ENCODE data around the gene FSIP1. TPM values are rescaled to one million over a fixed set of nuclear protein-coding genes. Genes with fewer than 3 reads are reported as not detected.

The FSIP1 gene
- total and polyA plus RNA-seq, 8 donors = 0.38 to 2.7 (median 0.83) TPM

DNA sequence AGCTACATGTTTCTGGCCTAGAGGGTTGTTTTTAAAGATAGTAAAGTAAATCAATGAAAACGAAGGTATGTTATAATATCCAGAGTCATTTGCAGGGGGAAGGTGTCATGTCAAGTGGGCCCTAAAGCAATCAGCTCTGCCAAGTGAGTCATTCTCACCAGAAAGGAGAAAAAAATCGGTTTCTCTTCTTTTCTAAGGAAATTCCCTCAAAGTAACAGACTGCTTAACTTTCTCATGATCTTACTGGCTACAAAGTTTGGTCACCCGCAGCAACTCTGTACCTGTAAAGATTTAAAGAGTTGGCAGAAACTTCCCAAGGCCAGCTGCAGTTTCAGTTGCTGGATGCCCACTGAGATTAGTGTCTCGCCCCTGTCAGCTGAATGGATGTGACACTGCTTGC lies 5.5 kb upstream of the FSIP1 start:
- Histone ChIP-seq H3K4me3 (no peak overlapping the region), H3K4me1 (peaks cover 13 to 29% of the 10 kb centered on the region in 2 donors), H3K36me3 (no peaks in the 10 kb centered on the region), H3K27me3 (no peaks in the 10 kb centered on the region), H3K9me3 (no peaks in the 10 kb centered on the region), H3K27ac (no peak overlapping the region)
- TF ChIP-seq, protein P1, sequence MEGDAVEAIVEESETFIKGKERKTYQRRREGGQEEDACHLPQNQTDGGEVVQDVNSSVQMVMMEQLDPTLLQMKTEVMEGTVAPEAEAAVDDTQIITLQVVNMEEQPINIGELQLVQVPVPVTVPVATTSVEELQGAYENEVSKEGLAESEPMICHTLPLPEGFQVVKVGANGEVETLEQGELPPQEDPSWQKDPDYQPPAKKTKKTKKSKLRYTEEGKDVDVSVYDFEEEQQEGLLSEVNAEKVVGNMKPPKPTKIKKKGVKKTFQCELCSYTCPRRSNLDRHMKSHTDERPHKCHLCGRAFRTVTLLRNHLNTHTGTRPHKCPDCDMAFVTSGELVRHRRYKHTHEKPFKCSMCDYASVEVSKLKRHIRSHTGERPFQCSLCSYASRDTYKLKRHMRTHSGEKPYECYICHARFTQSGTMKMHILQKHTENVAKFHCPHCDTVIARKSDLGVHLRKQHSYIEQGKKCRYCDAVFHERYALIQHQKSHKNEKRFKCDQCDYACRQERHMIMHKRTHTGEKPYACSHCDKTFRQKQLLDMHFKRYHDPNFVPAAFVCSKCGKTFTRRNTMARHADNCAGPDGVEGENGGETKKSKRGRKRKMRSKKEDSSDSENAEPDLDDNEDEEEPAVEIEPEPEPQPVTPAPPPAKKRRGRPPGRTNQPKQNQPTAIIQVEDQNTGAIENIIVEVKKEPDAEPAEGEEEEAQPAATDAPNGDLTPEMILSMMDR (IDR thresholded peaks at IDR 0.05) = no peak
- intact Hi-C loops (cut with DNase I) = no loop called here
- ATAC-seq (no peak), DNase-seq (no peak)

DNA sequence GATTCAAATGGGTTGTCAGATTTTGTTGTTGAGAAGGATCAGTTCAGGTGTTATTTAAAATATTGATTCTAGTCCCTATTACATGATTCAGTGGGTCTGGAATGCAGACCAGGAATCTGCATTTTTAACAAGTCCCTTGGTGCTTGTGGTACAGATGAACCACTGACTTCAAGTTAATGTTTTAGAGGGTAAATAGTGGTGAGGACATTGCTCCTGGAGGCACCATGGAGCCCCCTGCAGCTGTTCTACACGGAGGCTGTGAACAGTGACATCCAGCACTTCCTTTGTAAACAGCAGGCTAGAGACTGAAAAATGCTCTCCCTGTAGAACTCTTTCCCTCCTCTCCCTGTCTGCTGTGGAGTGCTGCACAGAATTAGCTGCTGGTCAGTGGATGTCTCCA lies 4.8 kb upstream of the FSIP1 start:
- Histone ChIP-seq H3K27ac (no peak overlapping the region), H3K27me3 (no peaks in the 10 kb centered on the region), H3K4me3 (no peak overlapping the region), H3K36me3 (no peaks in the 10 kb centered on the region), H3K4me1 (peaks cover 13 to 29% of the 10 kb centered on the region in 2 donors), H3K9me3 (no peaks in the 10 kb centered on the region)
- no peak for ATAC-seq
- TF ChIP-seq, protein P1 (IDR thresholded peaks at IDR 0.05) = no peak
- DNase-seq = no peak
- intact Hi-C loops (cut with DNase I) = no loop called here

DNA sequence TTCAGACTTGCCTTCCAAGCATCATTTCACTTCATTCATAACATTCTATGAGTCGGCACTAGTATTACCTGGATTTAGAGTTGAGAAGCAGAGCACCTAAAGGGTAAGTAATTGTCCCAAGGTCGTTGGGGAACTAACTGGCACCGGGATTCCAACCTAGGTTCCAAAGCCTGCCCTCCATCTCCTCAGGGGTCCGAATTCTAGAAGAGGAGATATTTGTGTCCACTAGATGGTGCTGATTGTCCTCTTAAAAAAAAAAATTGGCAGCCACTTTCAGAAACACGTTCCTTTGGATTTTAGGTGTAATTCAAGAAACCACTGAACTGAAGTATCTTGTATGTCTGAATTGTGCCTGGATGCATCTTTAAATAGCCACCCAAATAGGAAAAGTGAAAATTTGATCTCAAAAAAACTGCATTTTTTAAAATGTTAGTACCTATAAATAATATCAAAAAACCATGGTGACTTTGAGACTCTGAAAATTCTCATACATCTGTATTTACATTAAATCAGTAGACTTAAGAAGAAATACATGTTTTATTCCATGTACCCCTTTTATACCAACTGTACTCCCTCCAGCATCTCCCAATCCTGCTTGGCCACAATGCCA lies 3.9 kb upstream of the FSIP1 start:
- H3K27ac ChIP-seq = no peak overlapping the region
- H3K4me3 ChIP-seq = no peak overlapping the region
- ATAC-seq = no peak
- TF ChIP-seq, protein P1 (IDR thresholded peaks at IDR 0.05) = peak; percentile 49 to 61
- H3K36me3 ChIP-seq = no peaks in the 10 kb centered on the region
- peaks cover 13 to 34% of the 10 kb centered on the region in 2 donors for H3K4me1 ChIP-seq
- no peaks in the 10 kb centered on the region for H3K9me3 ChIP-seq
- intact Hi-C loops (cut with DNase I) = no loop called here
- peak in 2 of 4 donors; percentile 54 to 69 for DNase-seq
- H3K27me3 ChIP-seq = no peaks in the 10 kb centered on the region

DNA sequence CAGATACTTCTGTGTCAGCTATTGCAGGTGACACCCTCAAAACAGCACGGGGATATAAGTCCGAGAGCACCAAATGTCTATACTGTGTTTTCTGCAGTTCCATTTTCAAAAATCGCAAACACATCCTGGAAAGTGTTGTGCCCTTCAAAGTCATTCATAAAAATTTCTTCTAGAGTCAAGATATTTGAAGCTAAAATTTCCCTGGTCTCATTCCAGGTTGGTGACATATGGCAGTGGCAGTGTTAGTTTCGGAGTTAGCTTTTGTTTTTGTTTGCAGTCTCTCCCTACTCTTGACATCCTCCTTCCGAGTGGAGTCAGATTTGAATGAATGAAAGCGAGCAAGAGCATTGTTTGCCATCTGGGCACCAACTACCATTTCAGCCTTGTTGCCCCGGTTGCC lies 3.2 kb upstream of the FSIP1 start:
- Histone ChIP-seq H3K27ac (no peak overlapping the region), H3K9me3 (no peaks in the 10 kb centered on the region), H3K4me3 (no peak overlapping the region), H3K27me3 (no peaks in the 10 kb centered on the region), H3K4me1 (peaks cover 13 to 34% of the 10 kb centered on the region in 2 donors), H3K36me3 (no peaks in the 10 kb centered on the region)
- DNase-seq = no peak
- no peak for ATAC-seq
- intact Hi-C loops (cut with DNase I) = no loop called here
- TF ChIP-seq, protein P1 (IDR thresholded peaks at IDR 0.05) = no peak

DNA sequence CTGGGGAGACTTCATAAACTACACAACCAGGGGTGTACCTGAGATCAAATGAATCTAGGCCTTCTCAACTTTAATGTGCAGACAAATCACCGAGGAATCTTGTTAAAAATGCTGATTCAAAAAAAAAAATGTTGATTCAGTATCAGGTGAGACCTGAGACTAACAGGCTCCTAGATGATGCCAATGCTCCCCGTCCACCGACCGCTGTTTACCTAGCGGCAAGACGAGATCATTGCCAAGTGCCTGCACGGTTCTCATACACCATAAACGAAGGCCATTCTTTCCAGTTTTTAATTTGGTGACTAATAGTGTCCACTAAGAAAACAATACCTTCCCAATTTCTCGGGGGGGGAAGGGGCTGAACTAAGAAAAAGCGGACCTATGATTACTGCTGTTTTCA lies 2.5 kb upstream of the FSIP1 start:
- no peaks in the 10 kb centered on the region for H3K27me3 ChIP-seq
- no peaks in the 10 kb centered on the region for H3K9me3 ChIP-seq
- no peak overlapping the region for H3K27ac ChIP-seq
- DNase-seq (no peak), ATAC-seq (no peak)
- H3K4me3 ChIP-seq = no peak overlapping the region
- peaks cover 13 to 34% of the 10 kb centered on the region in 2 donors for H3K4me1 ChIP-seq
- no peaks in the 10 kb centered on the region for H3K36me3 ChIP-seq
- intact Hi-C loops (cut with DNase I) = no loop called here
- TF ChIP-seq, protein P1 (IDR thresholded peaks at IDR 0.05) = no peak

Data from left lung (tissue), 10 donors.